HG03378 (cell line): ENCODE data around the gene SAMD3.
"Not testable (repeated sequence)": the region's sequence is repeated elsewhere in the genome, so short reads cannot be mapped to it uniquely, and the experiment has no call there.

Experiments used
- ATAC-seq: cut with Tn5 transposase; IDR thresholded peaks from one replicate; pipeline ENCODE4 v1.9.1; 2021; ENCODE audit warnings: mild to moderate bottlenecking, moderate library complexity; ENCODE audit not compliant: unreplicated experiment

SAMD3 gene

GRCh38 chr6:130138116-130138908 is 84.4 kb downstream of the SAMD3 start:
- ATAC-seq: peak; percentile 68

GRCh38 chr6:130136798-130137197 is 86.0 kb downstream of the SAMD3 start:
- no peak for ATAC-seq

- no peak for ATAC-seq
These were observed 88.2 kb downstream of the SAMD3 start for GRCh38 chr6:130134582-130134981.

- ATAC-seq: peak; percentile 71
These were observed 90.5 kb downstream of the SAMD3 start for GRCh38 chr6:130132286-130132701.

- no peak for ATAC-seq
These were observed 92.9 kb downstream of the SAMD3 start for GRCh38 chr6:130129762-130130246.

GRCh38 chr6:130128326-130128725 is 94.4 kb downstream of the SAMD3 start:
- no peak for ATAC-seq

- ATAC-seq: no peak
These were observed 95.6 kb downstream of the SAMD3 start for GRCh38 chr6:130127195-130127594.

GRCh38 chr6:130122243-130122642 is 100.5 kb downstream of the SAMD3 start:
- no peak for ATAC-seq

GRCh38 chr6:130120731-130121130 is 102.0 kb downstream of the SAMD3 start:
- ATAC-seq: no peak

GRCh38 chr6:130119211-130119610 is 103.5 kb downstream of the SAMD3 start:
- no peak for ATAC-seq

GRCh38 chr6:130118236-130118635 is 104.5 kb downstream of the SAMD3 start:
- ATAC-seq: peak; percentile 31

GRCh38 chr6:130117187-130117701 is 105.5 kb downstream of the SAMD3 start:
- ATAC-seq: not testable (repeated sequence)

GRCh38 chr6:130116273-130116672 is 106.5 kb downstream of the SAMD3 start:
- no peak for ATAC-seq

GRCh38 chr6:130115036-130115435 is 107.7 kb downstream of the SAMD3 start:
- ATAC-seq: peak; percentile 93

- ATAC-seq: no peak
These were observed 109.5 kb downstream of the SAMD3 start for GRCh38 chr6:130113201-130113710.

GRCh38 chr6:130111031-130111430 is 111.7 kb downstream of the SAMD3 start:
- no peak for ATAC-seq

- ATAC-seq: no peak
These were observed 115.0 kb downstream of the SAMD3 start for GRCh38 chr6:130107710-130108109.

GRCh38 chr6:130105996-130106704 is 116.6 kb downstream of the SAMD3 start:
- peak; percentile 91 for ATAC-seq

- ATAC-seq: no peak
These were observed 123.6 kb downstream of the SAMD3 start for GRCh38 chr6:130099119-130099518.

- no peak for ATAC-seq
These were observed 124.4 kb downstream of the SAMD3 start for GRCh38 chr6:130098317-130098716.
